ENCODE measurements around the gene GAREM2.

DNA sequence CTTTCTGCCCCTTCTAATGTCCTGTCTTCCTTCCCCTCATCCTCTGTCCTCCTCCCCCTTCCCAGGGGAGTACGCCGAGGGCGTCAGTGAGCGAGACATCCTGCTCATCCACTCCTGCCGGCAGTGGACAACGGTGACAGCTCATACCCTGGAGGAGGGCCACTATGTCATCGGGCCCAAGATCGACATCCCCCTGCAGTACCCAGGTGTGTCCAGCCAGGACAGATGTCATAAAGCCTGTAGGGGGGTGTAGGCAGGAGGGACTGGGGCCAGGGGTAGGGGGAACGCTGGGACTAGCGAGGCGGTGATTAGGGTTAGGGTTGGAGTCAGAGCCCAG, 3.4 kb downstream of the GAREM2 start:
- TF ChIP-seq, protein P1, sequence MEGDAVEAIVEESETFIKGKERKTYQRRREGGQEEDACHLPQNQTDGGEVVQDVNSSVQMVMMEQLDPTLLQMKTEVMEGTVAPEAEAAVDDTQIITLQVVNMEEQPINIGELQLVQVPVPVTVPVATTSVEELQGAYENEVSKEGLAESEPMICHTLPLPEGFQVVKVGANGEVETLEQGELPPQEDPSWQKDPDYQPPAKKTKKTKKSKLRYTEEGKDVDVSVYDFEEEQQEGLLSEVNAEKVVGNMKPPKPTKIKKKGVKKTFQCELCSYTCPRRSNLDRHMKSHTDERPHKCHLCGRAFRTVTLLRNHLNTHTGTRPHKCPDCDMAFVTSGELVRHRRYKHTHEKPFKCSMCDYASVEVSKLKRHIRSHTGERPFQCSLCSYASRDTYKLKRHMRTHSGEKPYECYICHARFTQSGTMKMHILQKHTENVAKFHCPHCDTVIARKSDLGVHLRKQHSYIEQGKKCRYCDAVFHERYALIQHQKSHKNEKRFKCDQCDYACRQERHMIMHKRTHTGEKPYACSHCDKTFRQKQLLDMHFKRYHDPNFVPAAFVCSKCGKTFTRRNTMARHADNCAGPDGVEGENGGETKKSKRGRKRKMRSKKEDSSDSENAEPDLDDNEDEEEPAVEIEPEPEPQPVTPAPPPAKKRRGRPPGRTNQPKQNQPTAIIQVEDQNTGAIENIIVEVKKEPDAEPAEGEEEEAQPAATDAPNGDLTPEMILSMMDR (conservative IDR thresholded peaks at IDR 0.05; ENCODE audit: low read length), result no peak
- TF ChIP-seq EZH2phosphoT487 (IDR thresholded peaks at IDR 0.05; ENCODE audit: borderline replicate concordance, low read depth, low read length), result no peak
